H1 (cell line): Measurements from ENCODE around the gene DYRK2. TPM values are rescaled to one million over a fixed set of nuclear protein-coding genes. Genes with fewer than 3 reads are reported as not detected.
"Not testable (repeated sequence)": the region's sequence is repeated elsewhere in the genome, so short reads cannot be mapped to it uniquely, and the experiment has no call there.

Experiments
- CTCF ChIA-PET: fragments of 300-600 bp; sonication (Branson Sonifier 250); formaldehyde crosslinking; loops from one replicate; lab custom pipeline; 2021; ENCODE audit not compliant: partially characterized antibody; lab: Charles Lee
- POLR2A ChIA-PET: fragments of 300-600 bp; sonication (Branson Sonifier 250); formaldehyde crosslinking; loops from one replicate; lab custom pipeline; 2021; ENCODE audit warnings: inconsistent platforms; ENCODE audit not compliant: partially characterized antibody; lab: Charles Lee
- DNase-seq, 2 experiments: peaks; one replicate each; pipeline versions ENCODE4 v3.0.0 to v3.0.0-alpha.2; 2010 to 2022; ENCODE audit warnings: low spot score in 2 of 2, low read depth in 1 of 2, mixed read lengths in 1 of 2
- FAIRE-seq: peaks from 2 replicates; lab custom pipeline; 2011; peaks lifted over from hg19 to GRCh38; lab: Jason Lieb, UNC
- H2AFZ ChIP-seq: 2 replicates; pipeline ENCODE4 v1.8.1; 2012; ENCODE audit warnings: low read length, inconsistent platforms
- H2AK5ac ChIP-seq: 2 replicates; pipeline ENCODE4 v1.6.1; 2013; ENCODE audit warnings: low read depth, low read length
- H2BK120ac ChIP-seq: replicated peaks from 2 replicates; pipeline ENCODE3; 2013; ENCODE audit warnings: low read depth, low read length, inconsistent platforms
- H2BK12ac ChIP-seq: 2 replicates; pipeline ENCODE4 v1.6.1; 2013; ENCODE audit warnings: low read depth, low read length
- H2BK15ac ChIP-seq: 2 replicates; pipeline ENCODE4 v1.6.1; 2013; ENCODE audit warnings: low read length
- H2BK20ac ChIP-seq: 2 replicates; pipeline ENCODE4 v1.6.1; 2013; ENCODE audit warnings: low read length
- H2BK5ac ChIP-seq: 2 replicates; pipeline ENCODE4 v1.6.1; 2013; ENCODE audit warnings: low read depth, low read length
- H3K14ac ChIP-seq: 2 replicates; pipeline ENCODE4 v1.6.1; 2013; ENCODE audit warnings: inconsistent platforms; ENCODE audit not compliant: insufficient read length
- H3K18ac ChIP-seq: 2 replicates; pipeline ENCODE4 v1.6.1; 2013; ENCODE audit warnings: low read length; ENCODE audit errors: extremely low read depth
- H3K23ac ChIP-seq: 2 replicates; pipeline ENCODE4 v1.6.1; 2013; ENCODE audit warnings: inconsistent platforms; ENCODE audit not compliant: insufficient read length
- H3K23me2 ChIP-seq: 2 replicates; pipeline ENCODE4 v1.6.1; 2013; ENCODE audit warnings: low read depth, low read length
- H3K27ac ChIP-seq: 2 replicates; pipeline ENCODE4 v1.6.1; 2011; ENCODE audit warnings: low read depth, low read length, inconsistent platforms
- H3K27me3 ChIP-seq, 4 experiments: replicated peaks in 1 of 4; 1 replicate in 1 of 4; 2 replicates in 3 of 4; pipeline versions ENCODE4 v1.6.1 to v1.8.1; 2011 to 2013; ENCODE audit warnings: low read length in 3 of 4, mild to moderate bottlenecking in 3 of 4, inconsistent platforms in 2 of 4, mixed read lengths in 2 of 4, moderate library complexity in 1 of 4; ENCODE audit not compliant: control insufficient read depth in 3 of 4, insufficient read depth in 3 of 4; ENCODE audit errors: extremely low read depth in 1 of 4
- H3K36me3 ChIP-seq, 4 experiments: 2 replicates each; pipeline versions ENCODE4 v1.6.1 to v1.8.1; 2011 to 2013; ENCODE audit warnings: mild to moderate bottlenecking in 4 of 4, low read length in 3 of 4, moderate library complexity in 2 of 4, control low read depth in 1 of 4, inconsistent platforms in 1 of 4; ENCODE audit not compliant: insufficient read depth in 4 of 4, control insufficient read depth in 2 of 4
- H3K4ac ChIP-seq: replicated peaks from 2 replicates; pipeline ENCODE3; 2013; ENCODE audit warnings: low read length, low read depth, mixed read lengths, inconsistent platforms; ENCODE audit not compliant: insufficient read length
- H3K4me1 ChIP-seq, 4 experiments: replicated peaks in 1 of 4; 1 replicate in 1 of 4; 2 replicates in 3 of 4; pipeline versions ENCODE4 v1.6.1 to v1.8.1; 2011 to 2013; ENCODE audit warnings: low read length in 3 of 4, inconsistent platforms in 2 of 4, mixed read lengths in 1 of 4; ENCODE audit not compliant: insufficient read depth in 4 of 4, control insufficient read depth in 3 of 4
- H3K4me2 ChIP-seq, 2 experiments: 2 replicates each; pipeline versions ENCODE4 v1.6.1 to v1.8.1; 2011 to 2013; ENCODE audit warnings: low read depth in 2 of 2, low read length in 2 of 2, control low read depth in 1 of 2, inconsistent platforms in 1 of 2, mild to moderate bottlenecking in 1 of 2; ENCODE audit not compliant: insufficient read depth in 1 of 2
- H3K4me3 ChIP-seq, 4 experiments: fragments of 200-600, 300-600 bp in 1 of 4; sonication (generic), shearing (Covaris generic), sonication (Bioruptor Twin) in 1 of 4; 2 replicates each; pipeline versions ENCODE4 v1.5.1 to v1.8.1; 2011 to 2016; ENCODE audit warnings: low read length in 4 of 4, low read depth in 3 of 4, control low read depth in 2 of 4, inconsistent platforms in 2 of 4, mild to moderate bottlenecking in 2 of 4, mixed read lengths in 1 of 4, moderate library complexity in 1 of 4; ENCODE audit not compliant: insufficient read depth in 2 of 4; ENCODE audit errors: extremely low read depth in 1 of 4
- H3K56ac ChIP-seq: replicated peaks from 2 replicates; pipeline ENCODE3; 2013; ENCODE audit warnings: low read depth, mild to moderate bottlenecking, mixed read lengths, low read length, inconsistent platforms; ENCODE audit not compliant: insufficient read length
- H3K79me1 ChIP-seq: 2 replicates; pipeline ENCODE4 v1.6.1; 2013; ENCODE audit warnings: low read depth, low read length, control low read depth
- H3K79me2 ChIP-seq, 2 experiments: 2 replicates each; pipeline versions ENCODE4 v1.6.1 to v1.8.1; 2012 to 2013; ENCODE audit warnings: low read length in 2 of 2, mild to moderate bottlenecking in 2 of 2, inconsistent platforms in 1 of 2; ENCODE audit not compliant: insufficient read depth in 2 of 2, control insufficient read depth in 1 of 2
- H3K9ac ChIP-seq, 4 experiments: replicated peaks in 1 of 4; 1 replicate in 1 of 4; 2 replicates in 3 of 4; pipeline versions ENCODE4 v1.6.1 to v1.8.1; 2011 to 2013; ENCODE audit warnings: low read depth in 3 of 4, low read length in 3 of 4, control low read depth in 2 of 4, mild to moderate bottlenecking in 2 of 4, moderate library complexity in 2 of 4, inconsistent platforms in 1 of 4; ENCODE audit errors: extremely low read depth in 1 of 4
- H3K9me3 ChIP-seq, 2 experiments: 2 replicates each; pipeline versions ENCODE4 v1.6.1 to v1.8.1; 2012 to 2013; ENCODE audit warnings: mild to moderate bottlenecking in 2 of 2, moderate library complexity in 2 of 2, control low read depth in 1 of 2, inconsistent platforms in 1 of 2, low read depth in 1 of 2, low read length in 1 of 2, mixed read lengths in 1 of 2; ENCODE audit not compliant: insufficient read depth in 2 of 2
- H4K20me1 ChIP-seq, 2 experiments: replicated peaks in 1 of 2; 2 replicates each; pipeline versions ENCODE3 to v1.8.1; 2011 to 2013; ENCODE audit warnings: inconsistent platforms in 2 of 2, low read length in 2 of 2, mild to moderate bottlenecking in 1 of 2; ENCODE audit not compliant: insufficient read depth in 2 of 2, control insufficient read depth in 1 of 2
- H4K5ac ChIP-seq: 2 replicates; pipeline ENCODE4 v1.6.1; 2013; ENCODE audit warnings: low read length, low read depth, mixed read lengths, inconsistent platforms; ENCODE audit not compliant: insufficient read length
- H4K8ac ChIP-seq: 2 replicates; pipeline ENCODE4 v1.8.0; 2013; ENCODE audit warnings: mild to moderate bottlenecking, moderate library complexity, low read length, inconsistent platforms; ENCODE audit not compliant: insufficient read depth; ENCODE audit errors: extremely low read depth
- H4K91ac ChIP-seq: replicated peaks from 2 replicates; pipeline ENCODE3; 2013; ENCODE audit warnings: low read length, mixed read lengths, inconsistent platforms; ENCODE audit not compliant: insufficient read length
- WGBS, 2 experiments: shearing (Covaris generic) in 1 of 2; methylation state at CpG; one replicate each; pipeline versions ENCODE4 v1.1.6 to v1.1.7; 2013 to 2015; ENCODE audit warnings: low lambda C conversion rate in 2 of 2, mixed read lengths in 2 of 2, inconsistent platforms in 1 of 2, low coverage in 1 of 2, missing lambda C conversion rate in 1 of 2; ENCODE audit not compliant: insufficient replicate concordance in 2 of 2, insufficient coverage in 1 of 2, insufficient read length in 1 of 2; ENCODE audit errors: extremely low coverage in 1 of 2, missing lambda C conversion rate in 1 of 2; 5-methylcytosine and 5-hydroxymethylcytosine counted together
- polyA plus RNA-seq, 7 experiments: library from polyadenylated mRNA; depleted of rRNA in 3 of 7; stranded (reverse) in 5 of 7; unstranded in 2 of 7; fragments of >200 nt in 5 of 7; fragments of 200-250 nt in 2 of 7; gene quantifications; 1 replicate in 5 of 7; 2 replicates in 1 of 7; 4 replicates in 1 of 7; pipeline versions ENCODE4 v1.2.1 to v1.2.3, GENCODE V29; 2011 to 2013; ENCODE audit warnings: missing spikeins in 2 of 7, mixed read lengths in 2 of 7
- total RNA-seq: library from RNA; stranded (reverse); fragmentation: NEBNext Ultra II Directional; extraction: Animal tissue kit (Norgen Biotek cat#: 25700); gene quantifications from 2 replicates; pipeline ENCODE4 v1.2.1, GENCODE V29; 2021

Gene DYRK2
- total and polyA plus RNA-seq, 2 of the 8 experiments (the other 6 are each of a cell fraction or from before 2014, with no cell fraction given), result 11.2 to 31.6 TPM

GRCh38 chr12:67672507-67672906, 24.0 kb downstream of the DYRK2 start:
- POLR2A ChIA-PET, DNase-seq, H3K9ac ChIP-seq, H3K23me2 ChIP-seq, H2BK120ac ChIP-seq, H2BK20ac ChIP-seq, CTCF ChIA-PET, H3K79me2 ChIP-seq, H2BK15ac ChIP-seq, H3K14ac ChIP-seq, H3K4me2 ChIP-seq, H3K79me1 ChIP-seq, H2BK5ac ChIP-seq, H4K91ac ChIP-seq, H3K18ac ChIP-seq, H3K4me1 ChIP-seq, H3K27me3 ChIP-seq, H4K8ac ChIP-seq, H3K27ac ChIP-seq, H4K20me1 ChIP-seq, H3K23ac ChIP-seq, H3K4ac ChIP-seq, H4K5ac ChIP-seq, FAIRE-seq, H2AFZ ChIP-seq, H2AK5ac ChIP-seq, H3K4me3 ChIP-seq, H2BK12ac ChIP-seq, H3K56ac ChIP-seq: not testable (repeated sequence)
- H3K9me3 ChIP-seq, result peaks cover 15 to 18% of the 10 kb centered on the region in 2 experiments
- WGBS, 2 experiments, result 100% methylated on average over 2 of the region's 2 CpGs; no CpG with 5 or more reads in 1 of the 2 experiments
- peaks cover 0 to 14% (median 0%) of the 10 kb centered on the region in 4 experiments; a peak in 2 of 8 replicates for H3K36me3 ChIP-seq

GRCh38 chr12:67673509-67673908, 25.0 kb downstream of the DYRK2 start:
- H2BK5ac ChIP-seq, H2BK15ac ChIP-seq, H4K5ac ChIP-seq, H3K4me2 ChIP-seq, H2AK5ac ChIP-seq, POLR2A ChIA-PET, FAIRE-seq, H2BK120ac ChIP-seq, H3K27me3 ChIP-seq, H3K23me2 ChIP-seq, H2BK20ac ChIP-seq, H3K9ac ChIP-seq, DNase-seq, H3K18ac ChIP-seq, H3K4me3 ChIP-seq, H3K27ac ChIP-seq, H3K14ac ChIP-seq, H4K8ac ChIP-seq, H3K4ac ChIP-seq, H3K4me1 ChIP-seq, H4K20me1 ChIP-seq, H3K56ac ChIP-seq, H3K79me1 ChIP-seq, H2AFZ ChIP-seq, H3K23ac ChIP-seq, H3K79me2 ChIP-seq, H4K91ac ChIP-seq, H2BK12ac ChIP-seq, CTCF ChIA-PET: not testable (repeated sequence)
- Histone ChIP-seq H3K36me3 (peaks cover 0 to 14% (median 0%) of the 10 kb centered on the region in 4 experiments; a peak in 2 of 8 replicates), H3K9me3 (peaks cover 15 to 18% of the 10 kb centered on the region in 2 experiments)
- 93% methylated on average over 4 of the region's 4 CpGs; no CpG with 5 or more reads in 1 of the 2 experiments for WGBS, 2 experiments
